ENCODE measurements around the gene SLC6A9. TPM values are rescaled to one million over a fixed set of nuclear protein-coding genes. Genes with fewer than 3 reads are reported as not detected.

Gene SLC6A9
- total RNA-seq, 1 donor from 2014 or later, result 4.7 TPM

DNA sequence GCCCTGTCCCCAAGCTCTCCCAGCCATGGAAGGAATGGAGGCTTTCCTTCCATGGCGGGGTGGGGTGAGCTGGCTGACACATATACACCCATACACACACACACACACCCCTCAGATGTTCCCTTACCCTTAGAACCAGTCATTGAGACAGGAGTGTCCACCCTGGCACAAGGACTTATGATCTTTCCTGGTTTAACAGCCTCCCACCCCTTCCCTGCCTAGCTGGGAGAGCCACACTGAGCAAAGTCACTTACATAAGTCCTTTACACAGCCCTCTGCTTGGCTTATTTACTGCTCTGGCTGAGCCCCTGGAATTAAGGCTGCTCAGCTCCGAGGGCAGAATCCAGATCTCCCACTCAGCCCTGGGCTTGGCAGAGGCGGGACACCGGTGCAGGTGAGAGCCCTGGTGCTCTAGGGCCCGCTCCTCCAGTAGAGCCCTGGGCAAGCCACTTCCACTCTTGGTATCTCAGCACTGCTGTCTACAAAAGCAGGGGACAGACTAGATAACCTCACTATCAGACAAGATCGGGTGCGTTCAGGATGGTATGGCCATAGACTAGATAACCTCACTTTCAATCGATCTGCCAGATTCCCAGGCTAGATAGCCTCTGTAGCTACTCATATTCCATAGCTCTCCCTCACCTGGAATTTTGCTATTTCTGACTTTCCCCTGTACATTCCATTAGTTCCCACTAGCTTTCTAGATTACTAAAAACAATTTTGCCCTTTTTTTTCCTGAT, 16.7 kb downstream of the SLC6A9 start:
- Histone ChIP-seq H3K27ac (peak overlapping the region; percentile 57 to 71), H3K4me3 (no peak overlapping the region), H3K36me3 (no peaks in the 10 kb centered on the region), H3K27me3 (no peaks in the 10 kb centered on the region), H3K9me3 (no peaks in the 10 kb centered on the region), H3K4me1 (peaks cover 18 to 37% of the 10 kb centered on the region in 2 donors)
- intact Hi-C loops (cut with DNase I), result loop anchor here (2.0 kb wide), 1 partner anchor 16 kb away; the partner anchor contains the start of gene SLC6A9
- TF ChIP-seq, protein P1, sequence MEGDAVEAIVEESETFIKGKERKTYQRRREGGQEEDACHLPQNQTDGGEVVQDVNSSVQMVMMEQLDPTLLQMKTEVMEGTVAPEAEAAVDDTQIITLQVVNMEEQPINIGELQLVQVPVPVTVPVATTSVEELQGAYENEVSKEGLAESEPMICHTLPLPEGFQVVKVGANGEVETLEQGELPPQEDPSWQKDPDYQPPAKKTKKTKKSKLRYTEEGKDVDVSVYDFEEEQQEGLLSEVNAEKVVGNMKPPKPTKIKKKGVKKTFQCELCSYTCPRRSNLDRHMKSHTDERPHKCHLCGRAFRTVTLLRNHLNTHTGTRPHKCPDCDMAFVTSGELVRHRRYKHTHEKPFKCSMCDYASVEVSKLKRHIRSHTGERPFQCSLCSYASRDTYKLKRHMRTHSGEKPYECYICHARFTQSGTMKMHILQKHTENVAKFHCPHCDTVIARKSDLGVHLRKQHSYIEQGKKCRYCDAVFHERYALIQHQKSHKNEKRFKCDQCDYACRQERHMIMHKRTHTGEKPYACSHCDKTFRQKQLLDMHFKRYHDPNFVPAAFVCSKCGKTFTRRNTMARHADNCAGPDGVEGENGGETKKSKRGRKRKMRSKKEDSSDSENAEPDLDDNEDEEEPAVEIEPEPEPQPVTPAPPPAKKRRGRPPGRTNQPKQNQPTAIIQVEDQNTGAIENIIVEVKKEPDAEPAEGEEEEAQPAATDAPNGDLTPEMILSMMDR (IDR thresholded peaks at IDR 0.05), result no peak
- DNase-seq (ENCODE audit: low spot score in 2 of 2), result no peak

DNA sequence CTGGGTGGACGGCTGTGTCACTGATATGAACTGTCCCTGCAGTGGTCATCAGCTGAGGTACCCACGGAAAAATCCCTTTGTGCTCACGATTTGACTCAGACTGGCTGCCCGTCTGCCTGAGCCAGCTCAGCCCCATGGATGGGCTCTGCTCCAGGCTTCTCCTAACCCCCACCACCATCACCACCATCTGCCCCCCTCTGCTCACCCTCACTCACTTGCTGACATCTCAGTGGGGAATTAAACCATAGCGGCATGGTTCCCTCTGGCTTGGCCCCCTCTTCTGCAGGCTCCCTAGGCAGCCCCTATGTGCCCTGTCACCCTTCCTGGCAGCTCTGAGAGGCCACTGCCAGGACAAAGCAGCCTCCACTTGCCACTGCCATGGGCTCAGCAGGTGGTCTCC, 17.3 kb downstream of the SLC6A9 start:
- Histone ChIP-seq H3K27me3 (no peaks in the 10 kb centered on the region), H3K4me3 (no peak overlapping the region), H3K27ac (peak overlapping the region; percentile 57 to 71), H3K4me1 (peaks cover 18 to 37% of the 10 kb centered on the region in 2 donors), H3K9me3 (no peaks in the 10 kb centered on the region), H3K36me3 (no peaks in the 10 kb centered on the region)
- no peak for DNase-seq (ENCODE audit: low spot score in 2 of 2)
- intact Hi-C loops (cut with DNase I), result loop anchor here (2.0 kb wide), 1 partner anchor 17 kb away; the partner anchor contains the start of gene SLC6A9
- TF ChIP-seq, protein P1 (IDR thresholded peaks at IDR 0.05), result no peak

DNA sequence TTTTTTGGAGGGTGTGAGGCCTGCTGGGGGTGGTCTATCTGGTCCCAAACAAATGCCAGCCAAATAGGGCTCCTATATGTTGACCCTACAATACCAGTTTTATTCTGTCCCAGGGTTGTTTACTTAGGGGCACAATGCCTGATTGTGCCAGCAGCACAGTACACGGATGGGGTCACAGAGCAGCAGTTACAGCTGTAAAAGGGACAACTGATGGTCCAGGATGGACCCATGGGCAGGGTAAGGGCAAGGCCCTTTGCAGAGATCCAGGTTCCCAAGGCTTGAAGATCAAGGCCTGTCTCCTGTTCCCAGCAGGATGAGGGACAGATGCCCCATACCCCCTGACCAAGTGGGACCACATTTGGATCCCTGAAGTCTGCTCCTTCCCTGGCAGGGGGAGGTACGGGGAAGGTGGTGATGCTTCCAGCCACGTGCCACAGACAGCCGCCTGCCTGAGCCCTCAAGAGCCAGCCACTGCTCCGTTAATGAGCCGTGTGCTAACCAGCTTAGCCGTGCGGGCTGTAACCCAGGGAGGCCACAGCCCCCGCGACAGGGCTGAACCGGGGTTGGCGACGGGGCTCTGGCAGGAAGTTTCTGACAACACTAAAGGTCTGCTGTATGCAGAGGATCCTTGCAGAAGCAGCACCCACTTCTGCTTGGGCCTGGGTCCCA, 18.2 kb downstream of the SLC6A9 start:
- Histone ChIP-seq H3K27ac (no peak overlapping the region), H3K36me3 (no peaks in the 10 kb centered on the region), H3K4me1 (peaks cover 18 to 37% of the 10 kb centered on the region in 2 donors), H3K4me3 (no peak overlapping the region), H3K9me3 (no peaks in the 10 kb centered on the region), H3K27me3 (no peaks in the 10 kb centered on the region)
- TF ChIP-seq, protein P1 (IDR thresholded peaks at IDR 0.05), result no peak
- DNase-seq (ENCODE audit: low spot score in 2 of 2), result no peak
- intact Hi-C loops (cut with DNase I), result no loop called here

DNA sequence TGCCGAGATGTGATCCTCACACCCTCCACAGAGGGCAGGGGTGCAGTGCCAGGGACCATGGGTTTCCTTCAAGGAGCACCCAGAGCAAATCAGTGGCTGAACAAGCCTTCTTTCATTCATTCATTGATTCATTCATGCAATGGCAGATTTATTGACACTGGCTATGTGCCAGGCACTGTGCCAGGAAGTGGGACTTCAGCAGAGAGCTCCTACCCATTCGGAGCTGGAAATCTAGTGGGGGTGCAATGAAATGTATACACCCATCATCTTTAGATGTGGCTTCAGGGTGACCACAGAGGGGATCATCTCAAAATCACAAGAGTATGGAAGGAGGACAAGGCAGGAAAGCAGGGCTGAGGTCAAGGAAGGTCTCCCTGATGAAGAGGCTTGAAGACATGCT, 18.9 kb downstream of the SLC6A9 start:
- Histone ChIP-seq H3K27ac (no peak overlapping the region), H3K4me3 (no peak overlapping the region), H3K4me1 (peaks cover 18 to 37% of the 10 kb centered on the region in 2 donors), H3K9me3 (no peaks in the 10 kb centered on the region), H3K36me3 (no peaks in the 10 kb centered on the region), H3K27me3 (no peaks in the 10 kb centered on the region)
- DNase-seq (ENCODE audit: low spot score in 2 of 2), result no peak
- intact Hi-C loops (cut with DNase I), result no loop called here
- TF ChIP-seq, protein P1 (IDR thresholded peaks at IDR 0.05), result no peak

DNA sequence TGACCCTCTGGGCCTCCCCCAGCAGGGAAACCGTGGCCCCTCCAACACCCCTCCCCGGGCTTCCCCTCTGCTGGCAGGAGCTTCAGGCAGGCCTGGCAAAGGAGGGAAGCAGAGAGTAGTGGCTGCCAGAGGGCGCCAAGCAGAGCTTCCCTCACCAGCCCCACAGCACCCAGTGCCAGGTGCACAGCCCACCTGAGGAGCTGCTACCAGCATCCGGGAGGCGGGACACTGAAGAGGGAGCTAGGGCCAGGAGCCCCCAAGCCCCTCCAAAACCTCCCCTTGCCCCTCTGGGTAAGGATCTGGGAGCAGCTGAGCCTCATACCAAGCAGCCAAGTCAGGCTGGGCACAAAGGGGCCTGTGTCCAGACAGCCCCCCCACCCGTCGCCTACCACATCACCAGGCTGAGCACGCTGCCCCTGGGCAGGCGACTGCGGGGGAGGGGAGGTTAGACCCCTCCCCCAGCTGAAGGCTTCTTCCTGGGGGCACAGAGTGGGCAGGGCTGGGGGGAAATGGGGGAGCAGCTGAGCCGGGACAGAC, 20.3 kb downstream of the SLC6A9 start:
- no peak for DNase-seq (ENCODE audit: low spot score in 2 of 2)
- peaks cover 17 to 33% of the 10 kb centered on the region in 2 donors for H3K4me1 ChIP-seq
- H3K36me3 ChIP-seq, result no peaks in the 10 kb centered on the region
- H3K27me3 ChIP-seq, result no peaks in the 10 kb centered on the region
- H3K27ac ChIP-seq, result no peak overlapping the region
- no peaks in the 10 kb centered on the region for H3K9me3 ChIP-seq
- TF ChIP-seq, protein P1 (IDR thresholded peaks at IDR 0.05), result no peak
- intact Hi-C loops (cut with DNase I), result no loop called here
- H3K4me3 ChIP-seq, result no peak overlapping the region
